ENCODE measurements around the gene CENPB.
"Not testable (repeated sequence)": the region's sequence is repeated elsewhere in the genome, so short reads cannot be mapped to it uniquely, and the experiment has no call there.

The CENPB gene

GRCh38 chr20:3811467-3812258 is 25.1 kb upstream of the CENPB start:
- DNase-seq = peak; percentile 84

GRCh38 chr20:3808544-3808943 is 22.0 kb upstream of the CENPB start:
- DNase-seq = no peak

- no peak for DNase-seq
Observed at GRCh38 chr20:3804781-3805180, 18.2 kb upstream of the CENPB start.

GRCh38 chr20:3804254-3804751 is 17.8 kb upstream of the CENPB start:
- DNase-seq = peak; percentile 70

- DNase-seq = no peak
Observed at GRCh38 chr20:3803854-3804253, 17.3 kb upstream of the CENPB start.

GRCh38 chr20:3803289-3803688 is 16.7 kb upstream of the CENPB start:
- no peak for DNase-seq

GRCh38 chr20:3802524-3803239 is 16.1 kb upstream of the CENPB start:
- DNase-seq = no peak

GRCh38 chr20:3801846-3802245 is 15.3 kb upstream of the CENPB start:
- DNase-seq = no peak

- DNase-seq = no peak
Observed at GRCh38 chr20:3801299-3801698, 14.8 kb upstream of the CENPB start.

- no peak for DNase-seq
Observed at GRCh38 chr20:3800878-3801260, 14.3 kb upstream of the CENPB start.

GRCh38 chr20:3800256-3800877 is 13.8 kb upstream of the CENPB start:
- no peak for DNase-seq

- no peak for DNase-seq
Observed at GRCh38 chr20:3798908-3799248, 12.3 kb upstream of the CENPB start.

- DNase-seq = no peak
Observed at GRCh38 chr20:3798373-3798768, 11.8 kb upstream of the CENPB start.

GRCh38 chr20:3797592-3798372 is 11.2 kb upstream of the CENPB start:
- no peak for DNase-seq

- no peak for DNase-seq
Observed at GRCh38 chr20:3797226-3797545, 10.6 kb upstream of the CENPB start.

- no peak for DNase-seq
Observed at GRCh38 chr20:3796477-3797225, 10.1 kb upstream of the CENPB start.

GRCh38 chr20:3795511-3796468 is 9.2 kb upstream of the CENPB start, which contains the start of gene CDC25B:
CDC25B (plus strand) TSS chr20:3796310; CDS start chr20:3796532, 222 bp downstream.
- DNase-seq = peak; percentile 83

GRCh38 chr20:3794701-3795420 is 8.3 kb upstream of the CENPB start:
- DNase-seq = no peak

GRCh38 chr20:3794168-3794567 is 7.6 kb upstream of the CENPB start:
- not testable (repeated sequence) for DNase-seq

GRCh38 chr20:3789201-3789600 is 2.7 kb upstream of the CENPB start:
- not testable (repeated sequence) for DNase-seq

All from MV-4-11 (cell line).